A549 (cell line): ENCODE measurements around the gene RANBP3. TPM values are rescaled to one million over a fixed set of nuclear protein-coding genes. Genes with fewer than 3 reads are reported as not detected.

Experiments
- ATAC-seq, 2 experiments: fragments of 200-7000 bp in 1 of 2; fragments of >200 bp in 1 of 2; cut with Nextera tagmentation in 1 of 2; cut with Tn5 transposase in 1 of 2; 3 replicates each; pipeline versions ENCODE4 v1.8.0 to v1.9.1; 2018 to 2020; ENCODE audit warnings: mild to moderate bottlenecking in 1 of 2, moderate library complexity in 1 of 2
- CTCF ChIA-PET: fragments of 300-600 bp; sonication (Branson Sonifier 250); formaldehyde crosslinking; extraction: SDS; loops from one replicate; lab custom pipeline; 2021; ENCODE audit warnings: antibody characterized with exemption, inconsistent platforms; lab: Yijun Ruan, JAX
- POLR2A ChIA-PET: fragments of 350-600 bp; formaldehyde crosslinking; extraction: SDS; loops from one replicate; lab custom pipeline; 2021; ENCODE audit warnings: antibody characterized with exemption, inconsistent platforms; lab: Yijun Ruan, JAX
- DNase-seq, 2 experiments: peaks; one replicate each; pipeline versions ENCODE4 v3.0.0 to v3.0.0-alpha.2; 2011 to 2016; ENCODE audit warnings: low read depth in 1 of 2, low spot score in 1 of 2
- FAIRE-seq: peaks from 2 replicates; lab custom pipeline; 2011; peaks lifted over from hg19 to GRCh38; lab: Jason Lieb, UNC
- H3K27ac ChIP-seq, 2 experiments: fragments of >200 bp; sonication (Bioruptor Twin); formaldehyde crosslinking; 3 replicates each; pipeline ENCODE4 v1.5.1; 2016 to 2017
- H3K4me1 ChIP-seq: fragments of >200 bp; sonication (Bioruptor Twin); formaldehyde crosslinking; 3 replicates; pipeline ENCODE4 v1.6.1; 2016
- H3K4me2 ChIP-seq: fragments of >200 bp; sonication (Bioruptor Twin); formaldehyde crosslinking; 3 replicates; pipeline ENCODE4 v1.6.1; 2016
- H3K4me3 ChIP-seq: fragments of >200 bp; sonication (Bioruptor Twin); formaldehyde crosslinking; 3 replicates; pipeline ENCODE4 v1.5.1; 2016
- H3K9me3 ChIP-seq: fragments of >200 bp; sonication (Bioruptor Twin); formaldehyde crosslinking; 3 replicates; pipeline ENCODE4 v1.6.1; 2016
- BHLHE40 ChIP-seq: IDR thresholded peaks from 2 replicates; pipeline ENCODE4 v1.6.1; 2012; ENCODE audit warnings: low read depth, low read length, inconsistent platforms
- CBX8 ChIP-seq: fragments of 200-600 bp; sonication (generic); IDR thresholded peaks from 2 replicates; pipeline ENCODE4 v1.6.1; 2016
- CHD4 ChIP-seq: fragments of 200-600 bp; sonication (generic); IDR thresholded peaks from 2 replicates; pipeline ENCODE4 v1.6.1; 2016; ENCODE audit warnings: antibody characterized with exemption, mild to moderate bottlenecking, borderline replicate concordance
- CTCF ChIP-seq: fragments of >200 bp; sonication (Bioruptor Twin); formaldehyde crosslinking; IDR thresholded peaks from 3 replicates; pipeline ENCODE4 v1.5.1; 2016
- E2F6 ChIP-seq: IDR thresholded peaks from 2 replicates; pipeline ENCODE4 v1.6.1; 2012; ENCODE audit warnings: low read depth, borderline replicate concordance
- EP300 ChIP-seq, 2 experiments: fragments of >200 bp; sonication (Bioruptor Twin); formaldehyde crosslinking; IDR thresholded peaks; 2 replicates in 1 of 2; 3 replicates in 1 of 2; pipeline ENCODE4 v1.6.1; 2016 to 2017
- FOSL2 ChIP-seq, 2 experiments: fragments of 450-650 bp in 1 of 2; fragments of >200 bp in 1 of 2; sonication (Bioruptor Twin) in 1 of 2; formaldehyde crosslinking; IDR thresholded peaks; 2 replicates each; pipeline versions ENCODE4 v1.5.0 to v1.6.1; 2016 to 2020; ENCODE audit warnings: mild to moderate bottlenecking in 1 of 2, moderate library complexity in 1 of 2
- HES2 ChIP-seq: fragments of >200 bp; sonication (Bioruptor Twin); formaldehyde crosslinking; IDR thresholded peaks from 2 replicates; pipeline ENCODE4 v1.6.1; 2016
- HEYL ChIP-seq: fragments of 250-450 bp; sonication (Bioruptor Pico); IDR thresholded peaks from 2 replicates; pipeline ENCODE4 v1.8.0; 2021; ENCODE audit warnings: mild to moderate bottlenecking, moderate library complexity
- HOXB5 ChIP-seq: fragments of 250-450 bp; sonication (Bioruptor Pico); IDR thresholded peaks from 2 replicates; pipeline ENCODE4 v1.5.0; 2020; ENCODE audit warnings: mild to moderate bottlenecking, moderate library complexity
- MAX ChIP-seq: IDR thresholded peaks from 2 replicates; pipeline ENCODE4 v1.6.1; 2012
- MAZ ChIP-seq: fragments of 150-350 bp; IDR thresholded peaks from 2 replicates; pipeline ENCODE4 v1.6.1; 2014; ENCODE audit warnings: antibody characterized with exemption, low read depth, low read length, borderline replicate concordance
- NPAS2 ChIP-seq: fragments of 250-450 bp; sonication (Bioruptor Pico); IDR thresholded peaks from 2 replicates; pipeline ENCODE4 v1.8.0; 2022; ENCODE audit warnings: mild to moderate bottlenecking, moderate library complexity, borderline replicate concordance
- NR3C1 ChIP-seq: fragments of >200 bp; sonication (Bioruptor Twin); formaldehyde crosslinking; IDR thresholded peaks from 3 replicates; pipeline ENCODE4 v1.6.1; 2017
- POLR2A ChIP-seq: IDR thresholded peaks from 2 replicates; pipeline ENCODE4 v1.6.1; 2012; ENCODE audit warnings: mild to moderate bottlenecking, low read length
- RAD21 ChIP-seq, 2 experiments: fragments of >200 bp in 1 of 2; sonication (Bioruptor Twin) in 1 of 2; formaldehyde crosslinking in 1 of 2; IDR thresholded peaks in 1 of 2; conservative IDR thresholded peaks in 1 of 2; 2 replicates in 1 of 2; 3 replicates in 1 of 2; pipeline ENCODE4 v1.6.1; 2012 to 2018; ENCODE audit warnings: inconsistent platforms in 1 of 2
- RARB ChIP-seq: fragments of 250-450 bp; sonication (Bioruptor Pico); IDR thresholded peaks from 2 replicates; pipeline ENCODE4 v1.8.0; 2021; ENCODE audit warnings: mild to moderate bottlenecking, moderate library complexity
- RCOR1 ChIP-seq: fragments of 150-350 bp; IDR thresholded peaks from 2 replicates; pipeline ENCODE4 v1.6.1; 2014; ENCODE audit warnings: antibody characterized with exemption, low read length, low read depth
- REST ChIP-seq: fragments of 200-600 bp; sonication (generic); IDR thresholded peaks from 2 replicates; pipeline ENCODE4 v1.6.1; 2016; ENCODE audit warnings: antibody characterized with exemption, mild to moderate bottlenecking, moderate library complexity
- SMC3 ChIP-seq: fragments of >200 bp; sonication (Bioruptor Twin); formaldehyde crosslinking; IDR thresholded peaks from 3 replicates; pipeline ENCODE4 v1.6.1; 2018; ENCODE audit warnings: inconsistent platforms
- TFCP2L1 ChIP-seq: fragments of 250-450 bp; sonication (Bioruptor Pico); IDR thresholded peaks from 2 replicates; pipeline ENCODE4 v1.5.0; 2021; ENCODE audit warnings: mild to moderate bottlenecking
- WGBS: methylation state at CpG from one replicate; pipeline ENCODE4 v1.1.6; 2017; ENCODE audit errors: missing lambda C conversion rate; 5-methylcytosine and 5-hydroxymethylcytosine counted together
- polyA plus RNA-seq, 4 experiments: library from polyadenylated mRNA; depleted of rRNA in 3 of 4; stranded (reverse); fragments of >200 nt; fragmentation: RNase III in 1 of 4; extraction: RNeasy Plus Mini Kit Qiagen cat#74134 plus additional on column Dnase treatment in 1 of 4; gene quantifications; 2 replicates in 3 of 4; 3 replicates in 1 of 4; pipeline ENCODE4 v1.2.3, GENCODE V29; 2011 to 2017
- TF ChIP-seq, protein P1 (sequence below): fragments of 250-450 bp; sonication (Bioruptor Pico); IDR thresholded peaks from 2 replicates; pipeline ENCODE4 v1.5.0; 2020; ENCODE audit warnings: low read depth, mild to moderate bottlenecking, moderate library complexity

Gene RANBP3
- polyA plus RNA-seq, 2 of the 4 experiments (the other 2 are of a cell fraction), result 39.2 to 53.5 TPM

DNA sequence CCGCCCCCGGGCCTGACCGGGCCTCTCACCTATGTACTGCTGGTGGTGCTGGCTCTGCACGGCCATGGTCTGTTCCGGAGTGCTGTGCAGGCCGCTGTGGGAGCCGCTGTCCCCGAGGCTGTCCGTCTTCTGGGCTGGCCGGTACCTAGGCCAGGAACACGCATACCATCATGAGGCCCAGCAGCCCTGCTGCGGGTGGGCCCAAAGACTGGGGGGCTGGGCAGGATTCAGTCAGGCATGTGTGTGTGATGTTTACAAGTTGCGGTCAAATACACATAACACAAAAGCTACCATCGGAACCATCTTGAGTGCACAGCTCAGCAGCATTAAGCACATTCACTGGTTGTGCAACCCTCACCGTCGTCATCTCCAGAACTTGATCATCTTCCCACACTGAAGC lies 32.2 kb upstream of the RANBP3 start:
- ATAC-seq (no peak), DNase-seq (no peak), FAIRE-seq (no peak)
- 91% methylated on average over 11 of the region's 16 CpGs for WGBS
- Histone ChIP-seq H3K4me1 (no peaks in the 10 kb centered on the region), H3K9me3 (no peaks in the 10 kb centered on the region), H3K4me3 (no peak overlapping the region), H3K27ac (no peak overlapping the region), H3K4me2 (no peak overlapping the region)
- TF ChIP-seq SMC3 (no peak), CTCF (no peak), BHLHE40 (no peak), EP300 (IDR thresholded peaks at IDR 0.05) (no peak), RCOR1 (no peak), RAD21 (conservative IDR thresholded peaks at IDR 0.05 in 1 of 2, IDR thresholded peaks at IDR 0.05 in 1 of 2) (no peak), E2F6 (no peak), NPAS2 (no peak), POLR2A (no peak), FOSL2 (IDR thresholded peaks at IDR 0.05) (no peak), FOSL2 (CRISPR knock-in tag; IDR thresholded peaks at IDR 0.05) (no peak)
- TF ChIP-seq, protein P1, sequence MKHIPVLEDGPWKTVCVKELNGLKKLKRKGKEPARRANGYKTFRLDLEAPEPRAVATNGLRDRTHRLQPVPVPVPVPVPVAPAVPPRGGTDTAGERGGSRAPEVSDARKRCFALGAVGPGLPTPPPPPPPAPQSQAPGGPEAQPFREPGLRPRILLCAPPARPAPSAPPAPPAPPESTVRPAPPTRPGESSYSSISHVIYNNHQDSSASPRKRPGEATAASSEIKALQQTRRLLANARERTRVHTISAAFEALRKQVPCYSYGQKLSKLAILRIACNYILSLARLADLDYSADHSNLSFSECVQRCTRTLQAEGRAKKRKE (CRISPR knock-in tag), result no peak
- ChIA-PET CTCF (interaction anchor here (1.2 kb wide), 1 partner anchor 12 kb away, joined by 6 read pairs; no protein-coding TSS in a partner anchor), POLR2A (no interaction called here)

DNA sequence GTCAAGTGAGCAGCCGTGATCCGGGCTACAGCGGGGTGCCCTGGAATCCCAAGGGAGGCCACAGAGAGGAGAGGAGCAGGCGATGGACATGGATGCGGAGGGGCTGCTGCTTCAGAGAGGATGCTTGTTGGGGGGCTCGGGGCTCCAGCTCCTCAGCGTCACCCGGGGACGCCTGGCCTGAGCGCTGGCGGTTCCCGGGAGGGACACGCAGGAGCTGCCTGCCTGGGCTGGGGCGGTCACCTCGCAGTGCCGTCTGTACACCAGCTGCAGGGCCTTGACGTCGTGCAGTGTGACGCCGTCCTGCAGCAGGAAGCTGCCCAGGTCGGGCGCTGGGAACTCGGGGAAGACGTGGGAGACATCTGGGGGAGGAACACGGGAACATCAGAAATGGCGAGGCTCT lies 29.9 kb upstream of the RANBP3 start:
- CTCF ChIA-PET, result interaction anchor here (0.6 to 2.5 kb wide), 3 partner anchors 14 to 316 kb away, joined by 4 to 9 read pairs (median 7); no protein-coding TSS in a partner anchor
- 89% methylated on average over 26 of the region's 26 CpGs for WGBS

DNA sequence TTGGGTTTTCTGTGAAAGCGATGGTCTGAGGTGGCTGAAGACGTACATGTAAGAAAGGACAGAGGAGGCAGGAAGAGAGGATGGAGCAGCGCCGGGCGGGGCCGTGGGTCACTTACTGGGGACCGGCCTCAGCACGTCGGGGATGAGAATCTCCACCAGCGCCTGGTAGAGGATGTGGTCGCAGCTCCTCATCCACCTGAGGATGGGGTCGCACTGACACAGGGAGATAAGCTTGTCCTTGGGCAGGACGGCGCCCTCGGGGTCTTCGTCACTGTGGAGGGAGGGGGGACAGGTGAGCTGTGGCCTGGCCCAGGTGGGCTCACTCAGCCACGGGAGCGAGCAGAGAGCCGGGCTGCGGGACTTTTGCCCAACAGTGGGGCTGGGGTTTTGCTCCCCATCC lies 29.0 kb upstream of the RANBP3 start:
- no peak for ATAC-seq
- H3K4me1 ChIP-seq, result no peaks in the 10 kb centered on the region
- no peak overlapping the region for H3K4me2 ChIP-seq
- ChIA-PET CTCF (interaction anchor here (2.1 kb wide), 1 partner anchor 15 kb away, joined by 7 read pairs; no protein-coding TSS in a partner anchor), POLR2A (no interaction called here)
- no peak for DNase-seq
- 96% methylated on average over 18 of the region's 20 CpGs for WGBS
- no peaks in the 10 kb centered on the region for H3K9me3 ChIP-seq
- FAIRE-seq, result no peak
- H3K27ac ChIP-seq, result no peak overlapping the region
- H3K4me3 ChIP-seq, result no peak overlapping the region
- TF ChIP-seq NPAS2 (no peak), NR3C1 (no peak), MAZ (no peak), RARB (CRISPR knock-in tag) (no peak), REST (no peak), HOXB5 (CRISPR knock-in tag) (no peak), HEYL (CRISPR knock-in tag) (no peak), HES2 (no peak), MAX (no peak), TFCP2L1 (CRISPR knock-in tag) (no peak), POLR2A (no peak)

More for the DNA sequence above, 29.9 kb upstream of the RANBP3 start:
- no peak overlapping the region for H3K4me3 ChIP-seq
- no peak for ATAC-seq
- H3K9me3 ChIP-seq, result no peaks in the 10 kb centered on the region
- TF ChIP-seq CTCF (no peak), NR3C1 (no peak), CHD4 (no peak), CBX8 (no peak), MAZ (no peak)
- no peak overlapping the region for H3K4me2 ChIP-seq
- POLR2A ChIA-PET, result no interaction called here
- DNase-seq, result no peak
- no peak overlapping the region for H3K27ac ChIP-seq
- FAIRE-seq, result no peak
- no peaks in the 10 kb centered on the region for H3K4me1 ChIP-seq
